Kidney (tissue), 14 donors: ENCODE measurements around the gene NELFB. TPM values are rescaled to one million over a fixed set of nuclear protein-coding genes. Genes with fewer than 3 reads are reported as not detected.

Source experiments
- DNase-seq, 5 donors: peaks; one replicate each; pipeline ENCODE4 v3.0.0-alpha.2; 2013 to 2020
- FAIRE-seq: peaks from 2 replicates; lab custom pipeline; 2012; peaks lifted over from hg19 to GRCh38; lab: Jason Lieb, UNC
- H3K27ac ChIP-seq, 2 donors: one replicate each; pipeline ENCODE4 v1.7.0; 2013; ENCODE audit warnings: low read depth in 2 of 2, low read length in 2 of 2, inconsistent platforms in 1 of 2
- H3K27me3 ChIP-seq: one replicate; pipeline ENCODE4 v1.7.1; 2013; ENCODE audit warnings: low read length, inconsistent platforms; ENCODE audit not compliant: control insufficient read depth, insufficient read depth
- H3K36me3 ChIP-seq, 3 donors: one replicate each; pipeline versions ENCODE4 v1.7.0 to v1.7.1; 2013; ENCODE audit warnings: low read length in 3 of 3, control low read depth in 1 of 3, inconsistent platforms in 1 of 3; ENCODE audit not compliant: insufficient read depth in 3 of 3, control insufficient read depth in 2 of 3
- H3K4me1 ChIP-seq, 3 donors: one replicate each; pipeline versions ENCODE4 v1.7.0 to v1.7.1; 2013; ENCODE audit warnings: low read length in 3 of 3, inconsistent platforms in 1 of 3, low read depth in 1 of 3; ENCODE audit not compliant: control insufficient read depth in 2 of 3, insufficient read depth in 2 of 3
- H3K4me3 ChIP-seq, 3 donors: one replicate each; pipeline versions ENCODE4 v1.7.0 to v1.8.1; 2013; ENCODE audit warnings: low read length in 3 of 3, control low read depth in 1 of 3, inconsistent platforms in 1 of 3
- H3K9ac ChIP-seq, 3 donors: one replicate each; pipeline versions ENCODE4 v1.7.0 to v1.7.1; 2013; ENCODE audit warnings: low read length in 3 of 3, control low read depth in 1 of 3, inconsistent platforms in 1 of 3
- H3K9me3 ChIP-seq, 3 donors: one replicate each; pipeline versions ENCODE4 v1.7.0 to v1.7.1; 2013; ENCODE audit warnings: low read length in 3 of 3, control low read depth in 1 of 3, inconsistent platforms in 1 of 3; ENCODE audit not compliant: control insufficient read depth in 2 of 3, insufficient read depth in 1 of 3
- CTCF ChIP-seq: IDR thresholded peaks from 3 replicates; pipeline ENCODE4 v1.5.1; 2012; ENCODE audit warnings: mild to moderate bottlenecking, moderate library complexity, borderline replicate concordance; ENCODE audit not compliant: insufficient read depth; ENCODE audit errors: extremely low read depth
- intact Hi-C: fragments of 100-400 bp; cut with DNase I; formaldehyde crosslinking; loops from one replicate; pipeline ENCODE4 v1.11.1; 2022
- polyA plus RNA-seq: library from polyadenylated mRNA; stranded (reverse); fragments of 350-450 nt; fragmentation: Illumina TruSeq; extraction: RNeasy Lipid Tissue Mini Kit (QIAGEN cat#74804); gene quantifications from one replicate; pipeline ENCODE4 v1.2.3, GENCODE V29; 2014; ENCODE audit warnings: low read depth, low replicate concordance; ENCODE audit not compliant: insufficient read depth
- total RNA-seq: library from RNA; stranded (reverse); fragmentation: NEBNext Ultra II Directional; extraction: Animal tissue kit (Norgen Biotek cat#: 25700); gene quantifications from one replicate; pipeline ENCODE4 v1.2.1, GENCODE V29; 2021
- donor health status: control.
- donor health status: control.
- donor health status: control.
- donor health status: control.
- donor health status: control.
- donor health status: DM: yes; HTN: yes; CAD: no.
- donor health status: Normal renal cell carcinoma (clear cell type).

Gene NELFB
- total and polyA plus RNA-seq, 2 donors from 2014 or later, result 43.8 to 57.3 TPM

- intact Hi-C loops, result no loop called here
- FAIRE-seq (no peak), DNase-seq (peak in 1 of 5 donors; percentile 56)
- Histone ChIP-seq H3K9ac (no peak overlapping the region), H3K9me3 (no peaks in the 10 kb centered on the region), H3K27me3 (no peaks in the 10 kb centered on the region), H3K27ac (no peak overlapping the region), H3K36me3 (peaks cover 2 to 10% (median 4%) of the 10 kb centered on the region in 3 donors), H3K4me3 (no peak overlapping the region), H3K4me1 (peaks cover 0 to 10% (median 6%) of the 10 kb centered on the region in 3 donors)
- no peak for TF ChIP-seq CTCF
Observed at GRCh38 chr9:137264067-137264466, 8.9 kb downstream of the NELFB start.

DNA sequence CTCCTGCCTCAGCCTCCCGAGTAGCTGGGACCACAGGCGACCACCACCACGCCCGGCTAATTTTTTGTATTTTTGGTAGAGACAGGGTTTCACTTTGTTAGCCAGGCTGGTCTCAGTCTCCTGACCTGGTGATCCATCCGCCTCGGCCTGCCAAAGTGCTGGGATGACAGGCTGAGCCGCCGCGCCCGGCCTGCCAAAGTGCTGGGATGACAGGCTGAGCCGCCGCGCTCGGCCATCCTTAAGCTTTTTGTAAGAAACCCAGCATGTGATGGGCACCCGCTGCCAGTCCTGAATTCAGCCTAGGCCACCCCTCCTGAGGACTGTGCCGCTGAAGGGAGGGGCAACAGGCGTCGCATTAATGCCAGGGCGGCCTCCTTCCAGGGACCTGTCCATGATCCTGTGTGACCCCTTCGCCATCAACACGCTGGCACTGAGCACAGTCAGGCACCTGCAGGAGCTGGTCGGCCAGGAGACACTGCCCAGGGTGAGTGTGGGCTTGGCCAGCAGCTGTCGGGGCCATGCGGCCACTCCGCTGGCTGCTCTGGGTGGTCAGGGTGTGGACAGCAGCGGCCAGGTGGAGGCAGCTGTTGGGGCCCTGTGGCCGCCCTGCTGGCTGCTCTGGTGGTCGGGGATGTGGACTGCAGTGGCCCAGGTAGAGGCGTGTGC lies 10.5 kb downstream of the NELFB start:
- Histone ChIP-seq H3K4me3 (no peak overlapping the region), H3K4me1 (peaks cover 0 to 18% (median 13%) of the 10 kb centered on the region in 3 donors), H3K9ac (no peak overlapping the region), H3K27ac (no peak overlapping the region), H3K27me3 (no peaks in the 10 kb centered on the region), H3K36me3 (peaks cover 2 to 7% (median 4%) of the 10 kb centered on the region in 3 donors), H3K9me3 (no peaks in the 10 kb centered on the region)
- intact Hi-C loops, result no loop called here
- peak in 1 of 5 donors; percentile 68 for DNase-seq
- no peak for FAIRE-seq
- TF ChIP-seq CTCF, result no peak

- no peak for FAIRE-seq
- peaks cover 2 to 7% (median 4%) of the 10 kb centered on the region in 3 donors for H3K36me3 ChIP-seq
- no peak for TF ChIP-seq CTCF
- H3K27me3 ChIP-seq, result no peaks in the 10 kb centered on the region
- no peak overlapping the region for H3K27ac ChIP-seq
- H3K9ac ChIP-seq, result no peak overlapping the region
- H3K4me1 ChIP-seq, result peaks cover 0 to 18% (median 13%) of the 10 kb centered on the region in 3 donors
- peak in 1 of 5 donors; percentile 66 for DNase-seq
- H3K9me3 ChIP-seq, result no peaks in the 10 kb centered on the region
- intact Hi-C loops, result no loop called here
- no peak overlapping the region for H3K4me3 ChIP-seq
Observed at GRCh38 chr9:137266162-137266527, 11.0 kb downstream of the NELFB start.
